ENCODE measurements around the gene GNG13. TPM values are rescaled to one million over a fixed set of nuclear protein-coding genes. Genes with fewer than 3 reads are reported as not detected.
"Not testable (repeated sequence)": the region's sequence is repeated elsewhere in the genome, so short reads cannot be mapped to it uniquely, and the experiment has no call there.

Gene GNG13
- total and polyA plus RNA-seq, 8 donors: 0.17 to 0.27 TPM; not detected in 6

DNA sequence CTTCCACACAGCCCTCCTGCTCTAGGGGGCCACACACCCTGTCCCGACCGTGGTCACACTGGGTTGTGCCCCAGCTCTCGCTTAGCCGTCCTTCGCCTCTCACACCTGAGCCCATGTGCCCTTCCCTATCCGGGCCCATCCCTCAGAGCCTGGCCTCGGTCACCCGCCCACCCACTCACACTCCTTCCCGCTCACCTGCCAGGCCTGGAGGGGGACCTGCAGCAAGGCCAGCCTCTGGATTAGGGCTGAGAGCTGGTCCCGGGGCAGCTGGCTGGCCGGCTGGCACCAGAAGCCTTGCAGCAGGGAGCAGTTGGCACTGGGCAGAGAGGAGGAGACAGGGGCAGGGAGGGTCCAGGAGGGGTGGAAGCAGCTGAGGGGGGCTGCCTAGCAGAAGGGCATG, 22.1 kb downstream of the GNG13 start:
- no peaks in the 10 kb centered on the region for H3K9me3 ChIP-seq
- no peak overlapping the region for H3K27ac ChIP-seq
- intact Hi-C loops (cut with DNase I): no loop called here
- no peak overlapping the region for H3K4me3 ChIP-seq
- peaks cover 0 to 91% of the 10 kb centered on the region in 2 donors for H3K27me3 ChIP-seq
- DNase-seq (no peak), ATAC-seq (no peak)
- no peaks in the 10 kb centered on the region for H3K4me1 ChIP-seq
- H3K36me3 ChIP-seq: no peaks in the 10 kb centered on the region
- TF ChIP-seq, protein P1, sequence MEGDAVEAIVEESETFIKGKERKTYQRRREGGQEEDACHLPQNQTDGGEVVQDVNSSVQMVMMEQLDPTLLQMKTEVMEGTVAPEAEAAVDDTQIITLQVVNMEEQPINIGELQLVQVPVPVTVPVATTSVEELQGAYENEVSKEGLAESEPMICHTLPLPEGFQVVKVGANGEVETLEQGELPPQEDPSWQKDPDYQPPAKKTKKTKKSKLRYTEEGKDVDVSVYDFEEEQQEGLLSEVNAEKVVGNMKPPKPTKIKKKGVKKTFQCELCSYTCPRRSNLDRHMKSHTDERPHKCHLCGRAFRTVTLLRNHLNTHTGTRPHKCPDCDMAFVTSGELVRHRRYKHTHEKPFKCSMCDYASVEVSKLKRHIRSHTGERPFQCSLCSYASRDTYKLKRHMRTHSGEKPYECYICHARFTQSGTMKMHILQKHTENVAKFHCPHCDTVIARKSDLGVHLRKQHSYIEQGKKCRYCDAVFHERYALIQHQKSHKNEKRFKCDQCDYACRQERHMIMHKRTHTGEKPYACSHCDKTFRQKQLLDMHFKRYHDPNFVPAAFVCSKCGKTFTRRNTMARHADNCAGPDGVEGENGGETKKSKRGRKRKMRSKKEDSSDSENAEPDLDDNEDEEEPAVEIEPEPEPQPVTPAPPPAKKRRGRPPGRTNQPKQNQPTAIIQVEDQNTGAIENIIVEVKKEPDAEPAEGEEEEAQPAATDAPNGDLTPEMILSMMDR (IDR thresholded peaks at IDR 0.05): no peak

DNA sequence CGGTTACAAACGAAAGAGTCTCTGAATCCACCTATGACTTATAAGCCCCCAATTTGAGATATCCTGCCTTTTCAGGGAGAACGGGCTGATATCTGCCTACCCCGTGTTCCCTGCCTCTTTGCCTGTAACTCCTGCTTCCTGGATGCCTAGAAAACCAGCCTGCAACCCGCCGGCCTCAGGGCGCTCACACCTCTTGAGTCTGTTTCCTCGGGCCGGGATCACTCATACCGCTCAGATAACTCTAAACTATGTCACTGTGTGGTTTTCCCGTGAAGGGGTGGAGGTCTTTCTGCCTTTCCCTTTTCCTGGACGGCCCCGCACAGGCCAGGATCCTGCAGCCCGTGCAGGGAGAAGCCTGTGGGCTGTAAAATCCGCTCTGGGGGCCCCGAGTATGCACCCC, 22.7 kb downstream of the GNG13 start:
- H3K4me3 ChIP-seq: no peak overlapping the region
- peaks cover 0 to 87% of the 10 kb centered on the region in 2 donors for H3K27me3 ChIP-seq
- H3K27ac ChIP-seq: no peak overlapping the region
- H3K4me1 ChIP-seq: no peaks in the 10 kb centered on the region
- intact Hi-C loops (cut with DNase I): no loop called here
- peak; percentile 15 for ATAC-seq
- H3K9me3 ChIP-seq: no peaks in the 10 kb centered on the region
- TF ChIP-seq, protein P1 (IDR thresholded peaks at IDR 0.05): no peak
- no peaks in the 10 kb centered on the region for H3K36me3 ChIP-seq
- DNase-seq: no peak

DNA sequence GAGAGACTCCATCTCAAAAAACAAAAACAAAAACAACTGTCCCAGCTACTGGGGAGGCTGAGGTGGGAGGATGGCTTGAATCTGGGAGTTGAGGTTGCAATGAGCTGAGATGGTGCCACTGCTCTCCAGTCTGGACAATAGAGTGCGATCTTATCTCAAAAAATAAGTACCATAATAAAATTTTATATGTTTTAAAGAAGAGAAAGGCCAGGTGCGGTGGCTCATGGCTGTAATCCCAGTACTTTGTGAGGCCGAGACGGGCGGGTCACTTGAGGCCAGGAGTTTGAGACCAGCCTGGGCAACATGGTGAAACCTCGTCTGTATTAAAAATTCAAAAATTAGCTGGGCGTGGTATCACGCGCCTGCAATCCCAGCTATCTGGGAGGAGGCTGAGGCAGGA, 23.7 kb downstream of the GNG13 start:
- intact Hi-C loops (cut with DNase I): no loop called here

DNA sequence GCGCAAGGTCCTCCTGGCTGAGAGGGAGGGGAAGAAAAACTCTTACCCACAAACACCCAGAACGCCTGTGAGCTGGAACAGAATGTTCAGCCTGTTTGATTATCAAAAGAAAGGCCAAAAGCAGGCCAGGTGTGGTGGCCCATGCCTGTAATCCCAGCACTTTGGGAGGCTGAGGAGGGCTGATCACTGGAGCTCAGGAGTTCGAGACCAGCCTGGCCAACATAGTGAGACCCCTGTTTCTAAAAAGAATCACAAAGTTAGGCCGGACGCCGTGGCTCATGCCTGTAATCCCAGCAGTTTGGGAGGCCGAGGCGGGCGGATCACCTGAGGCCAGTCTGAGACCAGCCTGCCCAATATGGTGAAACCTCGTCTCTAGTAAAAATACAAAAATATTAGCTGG, 24.2 kb downstream of the GNG13 start:
- H3K4me1 ChIP-seq; ATAC-seq; DNase-seq; H3K9me3 ChIP-seq; H3K27ac ChIP-seq; H3K4me3 ChIP-seq; intact Hi-C loops (cut with DNase I); H3K36me3 ChIP-seq: not testable (repeated sequence)
- H3K27me3 ChIP-seq: peaks cover 0 to 76% of the 10 kb centered on the region in 2 donors

More for the DNA sequence above, 23.7 kb downstream of the GNG13 start:
- DNase-seq (no peak), ATAC-seq (no peak)
- Histone ChIP-seq H3K27ac (no peak overlapping the region), H3K36me3 (no peaks in the 10 kb centered on the region), H3K27me3 (peaks cover 0 to 81% of the 10 kb centered on the region in 2 donors), H3K4me1 (no peaks in the 10 kb centered on the region), H3K4me3 (no peak overlapping the region), H3K9me3 (no peaks in the 10 kb centered on the region)
- TF ChIP-seq, protein P1 (IDR thresholded peaks at IDR 0.05): no peak

DNA sequence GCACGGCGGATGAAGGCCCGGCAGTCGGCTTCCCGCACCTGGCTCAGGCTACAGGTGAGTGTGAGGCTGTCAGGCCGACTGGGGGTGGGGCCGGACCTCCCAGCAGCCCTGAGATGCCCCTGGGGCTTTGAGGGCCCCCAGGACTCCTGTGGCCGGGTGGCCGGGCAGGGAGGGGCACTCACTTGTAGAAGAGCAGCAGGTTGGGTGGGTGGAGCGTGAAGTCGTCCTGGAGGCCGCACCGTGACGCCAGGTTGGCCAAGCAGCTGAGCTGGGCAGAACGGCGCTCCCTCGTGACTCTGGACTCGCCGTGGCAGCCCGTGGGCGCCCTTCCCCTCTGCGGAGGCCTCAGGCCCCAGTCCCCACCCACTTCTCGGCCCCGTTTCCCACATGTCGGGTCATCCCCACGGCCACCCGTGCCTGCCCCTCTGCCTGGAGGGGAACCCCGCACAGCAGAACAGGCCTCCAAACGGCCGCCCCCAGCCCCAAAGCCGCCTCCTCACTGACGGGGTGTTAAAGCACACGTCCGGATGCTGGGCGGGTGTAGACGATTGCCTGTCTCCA, 25.2 kb downstream of the GNG13 start:
- Histone ChIP-seq H3K27me3 (peaks cover 0 to 71% of the 10 kb centered on the region in 2 donors), H3K4me1 (no peaks in the 10 kb centered on the region), H3K36me3 (no peaks in the 10 kb centered on the region), H3K9me3 (no peaks in the 10 kb centered on the region), H3K4me3 (no peak overlapping the region), H3K27ac (no peak overlapping the region)
- TF ChIP-seq, protein P1 (IDR thresholded peaks at IDR 0.05): no peak
- ATAC-seq (no peak), DNase-seq (no peak)
- intact Hi-C loops (cut with DNase I): no loop called here

Measured in left lung (tissue), 10 donors.